ENCODE results near the gene TEF.

Gene TEF

DNA sequence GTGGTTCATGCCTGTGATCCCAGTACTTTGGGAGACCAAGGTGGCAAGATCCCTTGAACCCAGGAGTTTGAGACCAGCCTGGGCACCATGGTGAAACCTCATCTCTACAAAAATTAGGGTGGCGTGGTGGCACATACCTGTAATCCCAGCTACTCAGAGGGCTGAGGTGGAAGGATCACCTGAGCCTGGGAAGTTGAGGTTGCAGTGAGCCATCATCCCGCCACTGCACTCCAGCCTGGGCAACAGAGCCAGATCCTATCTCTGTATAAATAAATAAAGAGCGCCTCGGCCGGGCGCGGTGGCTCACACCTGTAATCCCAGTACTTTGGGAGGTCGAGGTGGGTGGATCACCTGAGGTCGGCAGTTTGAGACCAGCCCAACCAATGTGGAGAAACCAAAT lies 37.0 kb downstream of the TEF start:
- TF ChIP-seq TEAD4 (IDR thresholded peaks at IDR 0.05) (no peak), ZBTB7A (IDR thresholded peaks at IDR 0.05; ENCODE audit: low read depth) (no peak), FOXM1 (IDR thresholded peaks at IDR 0.05; ENCODE audit: borderline replicate concordance, low read depth) (no peak), TCF12 (IDR thresholded peaks at IDR 0.05; ENCODE audit: low read depth) (no peak), RAD21 (IDR thresholded peaks at IDR 0.05; ENCODE audit: low read depth) (no peak), YY1 (IDR thresholded peaks at IDR 0.05; ENCODE audit: low read depth) (no peak), NFIC (IDR thresholded peaks at IDR 0.05) (no peak)
- TF ChIP-seq, protein P1, sequence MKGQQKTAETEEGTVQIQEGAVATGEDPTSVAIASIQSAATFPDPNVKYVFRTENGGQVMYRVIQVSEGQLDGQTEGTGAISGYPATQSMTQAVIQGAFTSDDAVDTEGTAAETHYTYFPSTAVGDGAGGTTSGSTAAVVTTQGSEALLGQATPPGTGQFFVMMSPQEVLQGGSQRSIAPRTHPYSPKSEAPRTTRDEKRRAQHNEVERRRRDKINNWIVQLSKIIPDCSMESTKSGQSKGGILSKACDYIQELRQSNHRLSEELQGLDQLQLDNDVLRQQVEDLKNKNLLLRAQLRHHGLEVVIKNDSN (IDR thresholded peaks at IDR 0.05): no peak

DNA sequence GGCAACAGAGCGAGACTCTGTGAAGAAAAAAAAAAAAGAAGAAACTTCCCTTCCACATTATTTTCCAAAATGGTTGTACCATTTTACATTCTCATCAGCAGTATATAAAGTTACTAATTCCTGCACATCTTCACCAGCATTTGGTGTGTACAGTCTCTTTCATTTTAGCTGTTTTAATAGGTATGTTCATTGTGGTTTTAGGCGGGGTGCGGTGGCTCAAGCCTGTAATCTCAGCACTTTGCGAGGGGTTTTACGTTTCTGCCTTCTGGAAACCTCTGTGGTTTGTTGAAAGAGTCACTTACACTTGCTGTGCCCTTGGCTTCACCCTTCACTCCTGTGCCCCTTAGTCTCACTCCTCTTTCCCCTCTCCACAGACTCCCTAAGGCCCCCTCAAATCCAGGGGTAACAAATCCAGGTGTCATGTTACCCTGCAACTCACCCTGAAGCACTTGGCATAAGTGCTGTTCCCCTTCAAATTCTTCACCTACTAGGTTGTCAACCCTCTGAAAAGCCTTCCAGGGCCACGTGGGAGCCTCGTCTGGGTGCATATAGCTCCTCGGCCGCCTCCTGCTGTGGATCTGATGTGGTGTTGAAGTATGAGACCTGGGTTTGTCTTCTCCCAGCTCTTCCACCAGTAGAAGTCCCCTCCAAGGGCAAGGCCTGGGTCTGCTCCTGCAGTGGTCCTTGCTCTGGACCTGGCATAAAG lies 44.1 kb downstream of the TEF start:
- TF ChIP-seq, protein P1 (IDR thresholded peaks at IDR 0.05): no peak
- TF ChIP-seq YY1 (IDR thresholded peaks at IDR 0.05; ENCODE audit: low read depth): no peak
- TF ChIP-seq, protein P2, sequence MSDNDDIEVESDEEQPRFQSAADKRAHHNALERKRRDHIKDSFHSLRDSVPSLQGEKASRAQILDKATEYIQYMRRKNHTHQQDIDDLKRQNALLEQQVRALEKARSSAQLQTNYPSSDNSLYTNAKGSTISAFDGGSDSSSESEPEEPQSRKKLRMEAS (IDR thresholded peaks at IDR 0.05): no peak
- no peak for TF ChIP-seq FOXM1 (IDR thresholded peaks at IDR 0.05; ENCODE audit: borderline replicate concordance, low read depth)
- TF ChIP-seq TCF12 (IDR thresholded peaks at IDR 0.05; ENCODE audit: low read depth): no peak
- no peak for TF ChIP-seq ZBTB7A (IDR thresholded peaks at IDR 0.05; ENCODE audit: low read depth)
- TF ChIP-seq, protein P3, sequence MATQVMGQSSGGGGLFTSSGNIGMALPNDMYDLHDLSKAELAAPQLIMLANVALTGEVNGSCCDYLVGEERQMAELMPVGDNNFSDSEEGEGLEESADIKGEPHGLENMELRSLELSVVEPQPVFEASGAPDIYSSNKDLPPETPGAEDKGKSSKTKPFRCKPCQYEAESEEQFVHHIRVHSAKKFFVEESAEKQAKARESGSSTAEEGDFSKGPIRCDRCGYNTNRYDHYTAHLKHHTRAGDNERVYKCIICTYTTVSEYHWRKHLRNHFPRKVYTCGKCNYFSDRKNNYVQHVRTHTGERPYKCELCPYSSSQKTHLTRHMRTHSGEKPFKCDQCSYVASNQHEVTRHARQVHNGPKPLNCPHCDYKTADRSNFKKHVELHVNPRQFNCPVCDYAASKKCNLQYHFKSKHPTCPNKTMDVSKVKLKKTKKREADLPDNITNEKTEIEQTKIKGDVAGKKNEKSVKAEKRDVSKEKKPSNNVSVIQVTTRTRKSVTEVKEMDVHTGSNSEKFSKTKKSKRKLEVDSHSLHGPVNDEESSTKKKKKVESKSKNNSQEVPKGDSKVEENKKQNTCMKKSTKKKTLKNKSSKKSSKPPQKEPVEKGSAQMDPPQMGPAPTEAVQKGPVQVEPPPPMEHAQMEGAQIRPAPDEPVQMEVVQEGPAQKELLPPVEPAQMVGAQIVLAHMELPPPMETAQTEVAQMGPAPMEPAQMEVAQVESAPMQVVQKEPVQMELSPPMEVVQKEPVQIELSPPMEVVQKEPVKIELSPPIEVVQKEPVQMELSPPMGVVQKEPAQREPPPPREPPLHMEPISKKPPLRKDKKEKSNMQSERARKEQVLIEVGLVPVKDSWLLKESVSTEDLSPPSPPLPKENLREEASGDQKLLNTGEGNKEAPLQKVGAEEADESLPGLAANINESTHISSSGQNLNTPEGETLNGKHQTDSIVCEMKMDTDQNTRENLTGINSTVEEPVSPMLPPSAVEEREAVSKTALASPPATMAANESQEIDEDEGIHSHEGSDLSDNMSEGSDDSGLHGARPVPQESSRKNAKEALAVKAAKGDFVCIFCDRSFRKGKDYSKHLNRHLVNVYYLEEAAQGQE (IDR thresholded peaks at IDR 0.05; ENCODE audit: low read depth): no peak
- no peak for TF ChIP-seq CEBPB (IDR thresholded peaks at IDR 0.05)
- TF ChIP-seq CREB1 (IDR thresholded peaks at IDR 0.05; ENCODE audit: low read depth): no peak
- TF ChIP-seq RAD21 (IDR thresholded peaks at IDR 0.05; ENCODE audit: low read depth): no peak

DNA sequence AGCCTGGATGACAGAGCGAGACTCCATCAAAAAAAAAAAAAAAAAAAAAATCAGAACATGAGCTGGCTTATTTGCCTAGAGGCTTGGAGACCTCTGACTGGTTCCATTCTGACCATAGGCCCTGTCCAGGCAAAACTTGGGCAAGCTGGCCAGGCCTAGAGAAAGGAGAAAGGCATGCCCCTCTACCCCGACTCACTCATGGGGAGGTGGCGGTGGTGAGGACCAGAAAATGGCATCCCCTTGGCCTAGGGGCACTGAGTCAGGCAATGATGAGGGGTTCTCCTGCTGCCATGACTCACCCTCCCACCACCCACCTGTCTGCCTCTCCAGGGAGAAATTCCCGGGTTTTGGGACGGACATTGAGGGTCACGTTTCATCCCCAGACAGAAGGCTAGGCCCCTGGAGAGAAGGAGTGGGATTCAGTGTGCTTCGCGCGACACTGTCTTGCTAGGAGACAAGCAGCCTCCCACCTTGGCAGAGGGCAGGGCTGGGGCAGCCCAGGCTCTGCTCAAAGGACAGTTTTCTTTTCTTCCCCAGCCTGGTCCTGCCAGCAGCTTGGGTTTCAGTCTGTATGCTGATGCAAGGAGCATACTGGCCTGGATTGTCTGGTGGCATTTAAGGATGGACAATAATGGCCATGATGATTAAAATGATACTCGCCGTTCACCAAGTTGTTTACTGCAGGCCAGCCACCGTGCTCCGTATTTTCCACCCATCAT lies 47.6 kb downstream of the TEF start:
- TF ChIP-seq TCF12 (IDR thresholded peaks at IDR 0.05; ENCODE audit: low read depth): no peak
- TF ChIP-seq CEBPB (IDR thresholded peaks at IDR 0.05): no peak
- TF ChIP-seq EP300 (IDR thresholded peaks at IDR 0.05; ENCODE audit: borderline replicate concordance): no peak
- TF ChIP-seq, protein P1 (IDR thresholded peaks at IDR 0.05): no peak

DNA sequence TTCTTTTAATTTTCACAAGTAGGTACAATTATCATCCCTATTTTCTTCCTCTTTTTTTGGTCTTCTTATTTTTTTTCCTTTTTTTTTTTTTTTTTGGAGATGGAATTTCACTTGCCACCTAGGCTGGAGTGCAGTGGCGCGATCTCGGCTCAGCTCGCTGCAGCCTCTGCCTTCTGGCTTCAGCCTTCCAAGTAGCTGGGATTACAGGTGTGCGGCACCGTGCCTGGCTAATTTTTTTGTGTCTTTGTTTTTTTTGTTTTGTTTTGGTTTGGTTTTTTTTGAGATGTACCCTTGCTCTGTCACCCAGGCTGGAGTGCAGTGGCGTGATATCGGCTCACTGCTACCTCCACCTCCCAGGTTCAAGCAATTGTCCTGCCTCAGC lies 48.2 kb downstream of the TEF start:
- TF ChIP-seq, protein P1 (IDR thresholded peaks at IDR 0.05): no peak
- TF ChIP-seq RAD21 (IDR thresholded peaks at IDR 0.05; ENCODE audit: low read depth): no peak
- TF ChIP-seq, protein P2 (IDR thresholded peaks at IDR 0.05): no peak
- TF ChIP-seq CREB1 (IDR thresholded peaks at IDR 0.05; ENCODE audit: low read depth): no peak
- TF ChIP-seq TCF12 (IDR thresholded peaks at IDR 0.05; ENCODE audit: low read depth): no peak

DNA sequence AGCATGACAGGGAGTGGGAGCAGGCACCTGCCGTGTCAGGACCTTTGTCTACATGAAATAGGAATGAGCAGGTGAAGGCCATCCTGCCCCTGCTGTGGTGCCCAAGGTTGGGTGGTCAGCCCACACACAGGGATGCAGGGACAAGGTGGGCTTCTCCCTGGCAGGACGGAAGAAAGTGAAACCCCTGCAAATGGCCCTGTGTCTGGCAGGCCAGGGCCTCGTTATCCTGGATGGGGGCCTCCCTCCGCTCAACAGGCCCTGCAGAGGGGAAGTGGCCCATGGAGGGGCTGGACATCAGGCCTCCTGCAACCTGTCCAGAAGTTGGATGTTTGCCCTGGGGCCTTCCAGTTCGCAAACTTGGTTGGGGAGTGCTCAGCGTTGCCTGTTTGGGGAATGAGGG lies 49.9 kb downstream of the TEF start:
- TF ChIP-seq CEBPB (IDR thresholded peaks at IDR 0.05): no peak

DNA sequence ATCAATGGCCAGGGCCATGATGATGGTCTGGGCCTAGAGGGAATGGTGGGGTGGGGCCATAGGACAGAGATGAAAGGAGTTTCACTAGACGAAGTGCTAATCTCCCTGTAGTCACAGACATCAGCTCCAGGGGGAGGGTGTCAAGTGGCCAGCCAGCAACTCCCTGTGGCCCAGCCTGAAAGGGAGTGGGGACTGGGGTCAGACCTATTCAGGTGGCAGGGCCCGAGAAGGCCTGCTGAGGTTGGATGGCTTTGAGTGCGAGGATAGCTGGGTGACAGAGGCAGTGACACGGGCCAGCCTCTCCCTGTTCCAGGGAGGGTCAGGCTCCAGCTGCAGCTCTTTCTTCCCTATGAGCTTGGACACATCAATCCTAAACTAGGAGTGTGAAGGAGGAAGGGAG lies 53.8 kb downstream of the TEF start:
- TF ChIP-seq FOXM1 (IDR thresholded peaks at IDR 0.05; ENCODE audit: borderline replicate concordance, low read depth): no peak
- TF ChIP-seq, protein P2 (IDR thresholded peaks at IDR 0.05): no peak
- TF ChIP-seq EP300 (IDR thresholded peaks at IDR 0.05; ENCODE audit: borderline replicate concordance): no peak
- TF ChIP-seq, protein P3 (IDR thresholded peaks at IDR 0.05; ENCODE audit: low read depth): no peak
- TF ChIP-seq ZBTB7A (IDR thresholded peaks at IDR 0.05; ENCODE audit: low read depth): no peak
- TF ChIP-seq YY1 (IDR thresholded peaks at IDR 0.05; ENCODE audit: low read depth): no peak

Measured in Ishikawa (cell line).